AG09319 (cell line): ENCODE results near the gene TBX18.

Experiments used
- DNase-seq: peaks from one replicate; pipeline ENCODE4 v3.0.0-alpha.2; 2010; ENCODE audit warnings: low read depth; ENCODE audit errors: extremely low read depth
- CTCF ChIP-seq: IDR thresholded peaks from 2 replicates; pipeline ENCODE4 v1.5.1; 2011; ENCODE audit warnings: low read depth, mild to moderate bottlenecking, inconsistent platforms, low read length, moderate library complexity

The TBX18 gene

GRCh38 chr6:84652356-84653026 is 111.9 kb downstream of the TBX18 start:
- DNase-seq, result peak; percentile 61
- no peak for TF ChIP-seq CTCF

GRCh38 chr6:84651583-84651982 is 112.8 kb downstream of the TBX18 start:
- no peak for TF ChIP-seq CTCF
- no peak for DNase-seq

DNA sequence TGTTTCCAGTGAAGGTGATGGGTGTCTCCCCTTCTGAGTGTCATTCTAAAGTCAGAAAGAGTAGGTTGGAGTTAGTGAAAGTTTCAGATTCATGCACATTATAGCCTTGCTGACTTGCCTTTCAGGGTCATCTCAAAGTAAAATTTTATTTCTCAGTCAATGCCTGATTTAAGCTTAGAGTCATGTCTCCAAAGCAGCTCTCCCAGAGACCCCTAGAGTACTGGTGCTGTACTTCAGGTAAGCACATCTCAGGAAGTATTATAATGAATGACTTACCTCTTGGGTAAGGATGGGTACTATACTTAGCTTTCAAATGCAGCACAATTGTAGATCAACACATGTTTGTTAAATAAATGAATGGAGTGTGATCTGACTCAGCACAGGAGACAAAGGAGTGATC is 116.0 kb downstream of the TBX18 start:
- TF ChIP-seq CTCF, result no peak

DNA sequence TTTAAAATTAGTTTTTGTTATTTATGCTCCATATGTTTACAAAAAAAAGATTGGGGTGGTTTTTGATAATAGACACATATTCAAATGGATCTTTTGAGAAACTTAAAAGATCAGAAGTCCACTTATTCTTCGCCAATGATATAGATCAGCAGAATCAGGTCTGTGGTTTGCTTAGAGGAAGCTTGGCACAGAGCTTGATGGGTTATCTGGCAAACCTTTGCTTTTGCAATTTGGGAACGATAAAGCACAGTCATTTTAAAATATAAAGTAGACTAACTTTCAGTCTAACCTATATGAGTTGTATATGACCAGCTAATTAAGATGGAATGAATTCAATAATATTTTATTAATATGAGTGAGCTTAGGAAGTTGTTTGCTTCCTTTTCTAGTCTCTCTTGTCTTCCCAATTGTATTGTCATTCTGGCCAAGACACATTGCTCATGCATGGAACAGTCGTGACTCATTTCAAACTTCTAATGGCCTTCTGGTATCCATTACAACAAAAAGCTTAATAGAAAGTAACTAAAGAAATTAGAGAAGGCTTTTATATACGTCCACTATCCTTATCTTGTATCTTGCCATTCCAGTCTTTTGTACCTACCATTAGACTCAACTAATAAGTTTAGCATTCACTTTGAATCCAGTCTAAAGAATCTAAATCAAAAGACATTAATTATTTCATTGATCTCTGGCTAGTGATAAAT is 118.7 kb downstream of the TBX18 start:
- no peak for TF ChIP-seq CTCF
- DNase-seq, result no peak

More for the DNA sequence above, 116.0 kb downstream of the TBX18 start:
- no peak for DNase-seq

DNA sequence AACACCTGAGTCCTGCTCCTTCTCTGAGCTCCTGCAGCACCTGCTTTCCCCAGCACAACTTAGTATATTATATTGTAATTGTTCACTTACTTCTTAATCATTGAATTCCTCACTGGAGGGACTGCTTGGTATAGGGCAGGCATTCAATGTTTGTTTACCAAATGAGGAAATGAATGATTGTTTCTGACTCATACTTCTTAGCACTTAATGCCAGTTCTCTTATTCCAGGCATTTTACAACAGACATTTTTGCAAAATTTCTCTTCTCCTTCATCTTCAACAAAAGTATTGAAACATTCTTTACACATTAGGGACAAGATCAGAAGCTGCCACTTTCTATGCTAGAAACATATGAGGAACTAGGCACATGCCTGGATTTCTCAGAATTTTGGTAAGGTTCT is 119.4 kb downstream of the TBX18 start:
- DNase-seq, result no peak
- no peak for TF ChIP-seq CTCF

DNA sequence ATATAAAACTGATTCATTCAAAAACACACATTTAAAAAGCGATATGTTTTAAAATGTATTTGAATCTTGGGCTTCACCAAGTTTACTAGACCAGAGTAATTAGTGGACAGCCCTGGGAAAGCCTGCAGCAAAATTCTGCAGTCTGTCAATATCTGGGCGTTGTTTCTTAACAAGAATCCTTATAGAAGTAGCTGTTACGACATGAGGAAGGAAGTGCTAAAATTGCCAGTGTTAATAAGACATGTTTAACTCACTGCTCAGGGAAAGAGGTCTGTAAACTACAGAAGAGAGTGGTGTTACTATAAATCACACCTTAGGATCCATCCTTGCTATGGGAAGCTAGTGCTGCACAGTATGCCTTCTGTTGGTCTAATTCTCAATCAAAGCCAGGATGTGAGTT is 120.6 kb downstream of the TBX18 start:
- no peak for DNase-seq
- no peak for TF ChIP-seq CTCF

DNA sequence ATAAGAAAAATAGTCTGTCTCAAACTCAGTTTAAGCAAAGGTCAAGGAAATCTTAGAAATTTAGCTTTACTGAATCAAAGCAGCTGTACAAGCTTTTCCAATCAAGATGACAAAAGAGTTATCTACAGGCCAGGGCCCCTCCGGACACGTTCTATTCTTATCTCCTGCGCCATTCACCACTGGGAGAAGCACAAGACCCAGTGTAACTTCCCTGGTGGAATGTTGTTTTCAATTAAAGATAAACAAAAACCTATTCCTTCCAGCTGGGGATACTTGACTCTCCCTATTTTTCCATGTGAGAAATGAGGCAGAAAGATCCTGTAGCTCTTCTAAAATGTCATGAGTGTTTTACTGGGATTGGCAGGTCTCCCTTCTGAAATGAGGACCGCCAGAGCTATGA is 123.3 kb downstream of the TBX18 start:
- no peak for DNase-seq
- TF ChIP-seq CTCF, result no peak
